Suprapubic skin (tissue), 4 donors: ENCODE measurements around the gene SLC45A3. TPM values are rescaled to one million over a fixed set of nuclear protein-coding genes. Genes with fewer than 3 reads are reported as not detected.

Source experiments
- DNase-seq, 2 donors: peaks; one replicate each; pipeline ENCODE4 v3.0.0-alpha.2; 2019; ENCODE audit warnings: low spot score in 2 of 2
- H3K27ac ChIP-seq: fragments of 200-600 bp; sonication (generic); one replicate; pipeline ENCODE4 v1.5.1; 2019
- H3K27me3 ChIP-seq: fragments of 200-600 bp; sonication (generic); one replicate; pipeline ENCODE4 v1.5.1; 2019
- H3K36me3 ChIP-seq: fragments of 200-600 bp; sonication (generic); one replicate; pipeline ENCODE4 v1.5.1; 2019
- H3K4me1 ChIP-seq: fragments of 200-600 bp; sonication (generic); one replicate; pipeline ENCODE4 v1.5.1; 2019
- H3K4me3 ChIP-seq: fragments of 200-600 bp; sonication (generic); one replicate; pipeline ENCODE4 v1.5.1; 2019; ENCODE audit warnings: mild to moderate bottlenecking
- H3K9me3 ChIP-seq: fragments of 200-600 bp; sonication (generic); one replicate; pipeline ENCODE4 v1.5.1; 2019
- EP300 ChIP-seq: sonication (generic); formaldehyde crosslinking; IDR thresholded peaks from one replicate; pipeline ENCODE4 v1.6.1; 2017; ENCODE audit warnings: antibody characterized with exemption
- POLR2A ChIP-seq, 2 donors: fragments of 450-650 bp; IDR thresholded peaks; one replicate each; pipeline ENCODE4 v1.6.1; 2017; ENCODE audit warnings: antibody characterized with exemption in 2 of 2, mild to moderate bottlenecking in 2 of 2, moderate library complexity in 2 of 2
- POLR2AphosphoS5 ChIP-seq, 3 donors: sonication (generic); formaldehyde crosslinking; IDR thresholded peaks; one replicate each; pipeline ENCODE4 v1.6.1; 2017; ENCODE audit warnings: antibody characterized with exemption in 3 of 3
- WGBS: methylation state at CpG from one replicate; pipeline ENCODE4 v1.1.5; 2018; 5-methylcytosine and 5-hydroxymethylcytosine counted together
- total RNA-seq, 4 donors: library from RNA; depleted of rRNA; stranded (reverse); fragments of >200 nt; gene quantifications; one replicate each; pipeline ENCODE4 v1.1.0, GENCODE V29; 2016
- TF ChIP-seq, protein P1 (sequence below), 2 donors: fragments of 200-600 bp in 1 of 2; fragments of 450-650 bp in 1 of 2; sonication (generic) in 1 of 2; IDR thresholded peaks; one replicate each; pipeline ENCODE4 v1.5.1; 2016 to 2019; ENCODE audit warnings: antibody characterized with exemption in 2 of 2, mild to moderate bottlenecking in 1 of 2, moderate library complexity in 1 of 2

The SLC45A3 gene
- total RNA-seq, 4 donors from 2014 or later: 1.4 to 3.3 (median 2.2) TPM

GRCh38 chr1:205711105-205712048 is 31.1 kb upstream of the SLC45A3 start:
- DNase-seq: no peak
- Histone ChIP-seq H3K4me1 (peaks cover 6% of the 10 kb centered on the region), H3K27me3 (no peaks in the 10 kb centered on the region), H3K4me3 (no peak overlapping the region), H3K36me3 (peaks cover 14% of the 10 kb centered on the region), H3K27ac (no peak overlapping the region), H3K9me3 (no peaks in the 10 kb centered on the region)
- 44% methylated on average over 8 of the region's 8 CpGs for WGBS
- no peak for TF ChIP-seq POLR2A (IDR thresholded peaks at IDR 0.05)
- TF ChIP-seq, protein P1, sequence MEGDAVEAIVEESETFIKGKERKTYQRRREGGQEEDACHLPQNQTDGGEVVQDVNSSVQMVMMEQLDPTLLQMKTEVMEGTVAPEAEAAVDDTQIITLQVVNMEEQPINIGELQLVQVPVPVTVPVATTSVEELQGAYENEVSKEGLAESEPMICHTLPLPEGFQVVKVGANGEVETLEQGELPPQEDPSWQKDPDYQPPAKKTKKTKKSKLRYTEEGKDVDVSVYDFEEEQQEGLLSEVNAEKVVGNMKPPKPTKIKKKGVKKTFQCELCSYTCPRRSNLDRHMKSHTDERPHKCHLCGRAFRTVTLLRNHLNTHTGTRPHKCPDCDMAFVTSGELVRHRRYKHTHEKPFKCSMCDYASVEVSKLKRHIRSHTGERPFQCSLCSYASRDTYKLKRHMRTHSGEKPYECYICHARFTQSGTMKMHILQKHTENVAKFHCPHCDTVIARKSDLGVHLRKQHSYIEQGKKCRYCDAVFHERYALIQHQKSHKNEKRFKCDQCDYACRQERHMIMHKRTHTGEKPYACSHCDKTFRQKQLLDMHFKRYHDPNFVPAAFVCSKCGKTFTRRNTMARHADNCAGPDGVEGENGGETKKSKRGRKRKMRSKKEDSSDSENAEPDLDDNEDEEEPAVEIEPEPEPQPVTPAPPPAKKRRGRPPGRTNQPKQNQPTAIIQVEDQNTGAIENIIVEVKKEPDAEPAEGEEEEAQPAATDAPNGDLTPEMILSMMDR (IDR thresholded peaks at IDR 0.05): peak; percentile 75 to 79

DNA sequence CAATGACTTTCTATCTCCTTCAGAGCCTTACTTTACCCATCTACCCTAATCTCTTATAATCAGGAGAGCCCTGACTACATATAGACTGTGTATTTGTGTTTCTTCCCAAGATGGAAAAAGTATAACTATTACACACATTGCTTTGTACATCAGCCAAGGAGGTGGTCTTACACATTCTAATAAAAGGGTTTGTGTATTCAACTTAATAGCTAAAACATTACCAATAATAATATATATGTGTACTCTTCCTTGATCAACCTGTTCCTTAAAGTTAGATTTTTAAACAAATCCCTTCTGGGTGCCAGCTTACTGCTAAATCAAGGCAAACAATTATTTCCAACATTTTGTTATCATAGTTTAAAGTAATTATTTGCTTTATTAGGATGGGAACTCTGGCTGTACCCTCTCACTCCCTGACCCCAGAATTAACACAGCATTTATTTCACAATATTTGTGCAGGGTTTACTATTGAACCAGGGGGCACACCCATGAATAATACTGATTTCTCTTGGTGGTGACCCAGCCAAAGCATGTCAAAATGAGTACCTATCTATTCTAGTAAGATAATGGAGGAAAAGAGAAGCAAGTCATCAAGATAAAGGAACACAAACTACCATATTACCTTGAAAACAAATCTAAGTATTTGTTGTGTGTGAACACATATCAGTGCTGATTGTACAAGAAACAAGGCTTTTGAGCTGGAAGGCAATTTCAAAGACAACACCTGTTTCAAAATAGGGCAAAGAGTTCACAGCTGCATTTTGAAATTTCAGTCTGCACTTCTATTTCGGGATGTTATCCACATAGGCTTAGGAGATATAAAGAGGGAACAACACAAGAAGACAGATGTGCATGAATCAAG is 30.1 kb upstream of the SLC45A3 start:
- H3K27ac ChIP-seq: no peak overlapping the region
- DNase-seq: no peak
- TF ChIP-seq, protein P1 (IDR thresholded peaks at IDR 0.05): no peak
- TF ChIP-seq POLR2A (IDR thresholded peaks at IDR 0.05) (no peak), EP300 (no peak), POLR2AphosphoS5 (IDR thresholded peaks at IDR 0.05) (no peak)
- H3K9me3 ChIP-seq: no peaks in the 10 kb centered on the region
- peaks cover 6% of the 10 kb centered on the region for H3K4me1 ChIP-seq
- WGBS: 68% methylated on average over 1 of the region's 1 CpG
- no peak overlapping the region for H3K4me3 ChIP-seq
- H3K36me3 ChIP-seq: peaks cover 7% of the 10 kb centered on the region
- H3K27me3 ChIP-seq: no peaks in the 10 kb centered on the region

DNA sequence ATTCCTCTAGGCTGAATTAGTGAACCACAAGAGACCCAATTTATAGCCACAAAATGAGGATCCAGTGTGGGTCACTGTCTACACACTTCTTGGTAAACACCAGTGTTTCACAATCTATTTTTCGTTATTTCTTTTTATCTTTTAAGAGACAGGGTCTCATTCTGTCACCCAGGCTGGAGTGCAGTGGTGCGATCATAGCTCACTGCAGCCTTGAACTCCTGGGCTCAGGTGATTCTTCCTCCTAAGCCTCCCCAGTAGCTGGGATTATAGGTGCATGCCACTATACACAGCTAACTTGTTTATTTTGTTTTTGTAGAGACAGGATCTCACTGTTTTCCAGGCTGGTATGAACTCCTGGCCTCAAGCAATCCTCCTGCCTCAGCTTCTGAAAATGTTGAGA is 29.3 kb upstream of the SLC45A3 start:
- no peak overlapping the region for H3K27ac ChIP-seq

DNA sequence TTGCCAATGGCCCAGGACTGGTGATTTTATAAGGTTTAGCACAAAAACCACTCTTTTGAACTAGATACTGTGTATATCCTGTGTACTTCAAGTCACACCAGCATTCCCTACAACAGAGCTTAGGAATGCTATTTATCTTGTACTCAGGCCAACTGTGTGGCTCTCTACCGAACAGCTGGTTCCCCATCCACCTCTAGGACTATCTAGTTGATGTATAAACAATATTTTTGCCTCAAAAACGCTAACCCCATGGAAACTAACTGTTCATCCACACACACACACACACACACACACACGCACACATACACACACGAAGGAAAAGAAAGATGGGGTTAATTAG is 28.7 kb upstream of the SLC45A3 start:
- no peak for DNase-seq
- Histone ChIP-seq H3K36me3 (peaks cover 3% of the 10 kb centered on the region), H3K27ac (no peak overlapping the region), H3K27me3 (no peaks in the 10 kb centered on the region), H3K4me3 (no peak overlapping the region), H3K9me3 (no peaks in the 10 kb centered on the region), H3K4me1 (peaks cover 1% of the 10 kb centered on the region)
- 54% methylated on average over 4 of the region's 4 CpGs for WGBS
- TF ChIP-seq POLR2AphosphoS5 (IDR thresholded peaks at IDR 0.05) (no peak), EP300 (no peak), POLR2A (IDR thresholded peaks at IDR 0.05) (no peak)
- TF ChIP-seq, protein P1 (IDR thresholded peaks at IDR 0.05): no peak

More for the DNA sequence above, 29.3 kb upstream of the SLC45A3 start:
- WGBS: 91% methylated on average over 2 of the region's 2 CpGs
- no peak for DNase-seq
- Histone ChIP-seq H3K27me3 (no peaks in the 10 kb centered on the region), H3K36me3 (peaks cover 3% of the 10 kb centered on the region), H3K4me1 (peaks cover 6% of the 10 kb centered on the region), H3K4me3 (no peak overlapping the region), H3K9me3 (no peaks in the 10 kb centered on the region)
- no peak for TF ChIP-seq EP300
- TF ChIP-seq, protein P1 (IDR thresholded peaks at IDR 0.05): no peak
- no peak for TF ChIP-seq POLR2A (IDR thresholded peaks at IDR 0.05)
- no peak for TF ChIP-seq POLR2AphosphoS5 (IDR thresholded peaks at IDR 0.05)
